HepG2 (cell line): ENCODE results near the gene SCRT2. TPM values are rescaled to one million over a fixed set of nuclear protein-coding genes. Genes with fewer than 3 reads are reported as not detected.
A peak's percentile ranks its signal among the peaks of the same experiment; 100 is the strongest.

Source experiments
- ATAC-seq: fragments of 200-7000 bp; cut with Tn5 transposase; 3 replicates; pipeline ENCODE4 v1.9.1; 2020; ENCODE audit warnings: mild to moderate bottlenecking, moderate library complexity
- BruUV-seq: library from RNA; stranded (reverse); fragments of 400-500 nt; replicated peaks from 2 replicates; lab custom pipeline; 2021; lab: Mats Ljungman, UMichigan
- CTCF ChIA-PET: fragments of 300-600 bp; formaldehyde crosslinking; extraction: SDS; loops from one replicate; lab custom pipeline; 2021; ENCODE audit warnings: low total read pairs, inconsistent platforms, low intra/inter-chr PET ratio; lab: Yijun Ruan, JAX
- POLR2A ChIA-PET: fragments of 350-600 bp; sonication (Branson Sonifier 250); formaldehyde crosslinking; loops from one replicate; lab custom pipeline; 2020; ENCODE audit warnings: antibody characterized with exemption, inconsistent platforms; lab: Yijun Ruan, JAX
- DNase-seq: peaks from one replicate; pipeline ENCODE4 v3.0.0-alpha.2; 2015; ENCODE audit warnings: low spot score
- FAIRE-seq: peaks from 3 replicates; lab custom pipeline; 2011; peaks lifted over from hg19 to GRCh38; lab: Jason Lieb, UNC
- H2AFZ ChIP-seq: one replicate; pipeline ENCODE4 v1.6.1; 2011; ENCODE audit warnings: low read length, inconsistent platforms
- H3K27ac ChIP-seq: fragments of 300-600 bp; 3 replicates; pipeline ENCODE4 v1.8.0; 2011; ENCODE audit warnings: mixed run types, mild to moderate bottlenecking, mixed read lengths, low read length, inconsistent platforms; ENCODE audit not compliant: insufficient read depth; ENCODE audit errors: extremely low read length
- H3K27me3 ChIP-seq, 2 experiments: fragments of 200-600 bp in 1 of 2; 2 replicates in 1 of 2; 3 replicates in 1 of 2; pipeline versions ENCODE4 v1.6.0 to v1.8.0; 2011; ENCODE audit warnings: low read length in 2 of 2, mild to moderate bottlenecking in 2 of 2, moderate library complexity in 2 of 2, inconsistent platforms in 1 of 2; ENCODE audit not compliant: insufficient read depth in 2 of 2, control insufficient read depth in 1 of 2
- H3K36me3 ChIP-seq, 2 experiments: fragments of 200-600 bp in 1 of 2; replicated peaks in 1 of 2; 2 replicates in 1 of 2; 3 replicates in 1 of 2; pipeline versions ENCODE4 v1.5.1 to v1.8.0; 2011; ENCODE audit warnings: low read length in 2 of 2, inconsistent platforms in 1 of 2; ENCODE audit not compliant: insufficient read depth in 2 of 2, control insufficient read depth in 1 of 2
- H3K4me1 ChIP-seq: 2 replicates; pipeline ENCODE4 v1.5.1; 2012; ENCODE audit warnings: low read length, inconsistent platforms; ENCODE audit not compliant: insufficient read depth
- H3K4me2 ChIP-seq: 2 replicates; pipeline ENCODE4 v1.6.0; 2011; ENCODE audit warnings: low read depth, low read length, inconsistent platforms
- H3K4me3 ChIP-seq, 3 experiments: fragments of 200-600 bp in 1 of 3; sonication (generic), shearing (Covaris generic) in 1 of 3; replicated peaks in 1 of 3; 2 replicates each; pipeline ENCODE4 v1.5.1; 2011 to 2016; ENCODE audit warnings: low read length in 3 of 3, inconsistent platforms in 2 of 3, low read depth in 2 of 3, mild to moderate bottlenecking in 2 of 3, control low read depth in 1 of 3, mixed read lengths in 1 of 3; ENCODE audit not compliant: insufficient read depth in 1 of 3
- H3K79me2 ChIP-seq: one replicate; pipeline ENCODE4 v1.6.1; 2011; ENCODE audit warnings: low read length, inconsistent platforms; ENCODE audit not compliant: insufficient read depth
- H3K9ac ChIP-seq: 2 replicates; pipeline ENCODE4 v1.6.0; 2011; ENCODE audit warnings: mild to moderate bottlenecking, low read depth, low read length, inconsistent platforms; ENCODE audit not compliant: insufficient read depth
- H3K9me3 ChIP-seq: 2 replicates; pipeline ENCODE4 v1.5.1; 2012; ENCODE audit warnings: mild to moderate bottlenecking, low read length
- H4K20me1 ChIP-seq: 2 replicates; pipeline ENCODE4 v1.6.0; 2011; ENCODE audit warnings: inconsistent platforms, mild to moderate bottlenecking, low read length, moderate library complexity; ENCODE audit not compliant: insufficient read depth
- IRF1 ChIP-seq: sonication (generic); formaldehyde crosslinking; IDR thresholded peaks from 2 replicates; pipeline ENCODE4 v1.4.0; 2020; ENCODE audit warnings: low read depth, mild to moderate bottlenecking, missing genetic modification reagents
- MTERF4 ChIP-seq: sonication (generic); formaldehyde crosslinking; IDR thresholded peaks from 2 replicates; pipeline ENCODE4 v1.8.0; 2023; ENCODE audit warnings: mild to moderate bottlenecking, missing genetic modification reagents
- PRDM10 ChIP-seq: sonication (generic); formaldehyde crosslinking; IDR thresholded peaks from 2 replicates; pipeline ENCODE4 v1.4.0; 2020; ENCODE audit warnings: low read depth, missing genetic modification reagents
- TBX3 ChIP-seq: fragments of 450-650 bp; IDR thresholded peaks from 2 replicates; pipeline ENCODE4 v1.6.1; 2017; ENCODE audit warnings: antibody characterized with exemption, mild to moderate bottlenecking, inconsistent platforms, borderline replicate concordance
- ZBTB1 ChIP-seq: sonication (generic); formaldehyde crosslinking; IDR thresholded peaks from 2 replicates; pipeline ENCODE4 v1.4.0; 2020; ENCODE audit warnings: missing genetic modification reagents, borderline replicate concordance
- ZBTB39 ChIP-seq: sonication (generic); formaldehyde crosslinking; IDR thresholded peaks from 2 replicates; pipeline ENCODE4 v1.5.0; 2020; ENCODE audit warnings: missing genetic modification reagents
- ZMYM3 ChIP-seq: sonication (generic); formaldehyde crosslinking; IDR thresholded peaks from 2 replicates; pipeline ENCODE4 v1.5.1; 2020; ENCODE audit warnings: mild to moderate bottlenecking, missing genetic modification reagents
- ZUFSP ChIP-seq: sonication (generic); formaldehyde crosslinking; IDR thresholded peaks from 2 replicates; pipeline ENCODE4 v1.9.0; 2021; ENCODE audit warnings: missing genetic modification reagents, mild to moderate bottlenecking, borderline replicate concordance
- WGBS: methylation state at CpG from one replicate; pipeline ENCODE4 v1.1.6; 2017; ENCODE audit warnings: low lambda C conversion rate; 5-methylcytosine and 5-hydroxymethylcytosine counted together
- in situ Hi-C: cut with HindIII; loops from 2 replicates; pipeline ENCODE4 v1.10.0; 2017; ENCODE audit warnings: low pct_unique_long_range_greater_than_20kb; ENCODE audit not compliant: extremely low pct_ligation_motif_present
- intact Hi-C: fragments of 100-400 bp; cut with micrococcal nuclease; formaldehyde crosslinking; loops from one replicate; pipeline ENCODE4 v1.10.0; 2022; ENCODE audit not compliant: unreplicated experiment
- polyA plus RNA-seq, 8 experiments: library from polyadenylated mRNA; depleted of rRNA in 3 of 8; stranded (reverse) in 7 of 8; unstranded in 1 of 8; fragments of >200 nt; fragmentation: Illumina TruSeq in 4 of 8; extraction: Trizol in 4 of 8; gene quantifications; 2 replicates each; pipeline versions ENCODE4 v1.2.1 to v1.2.3, GENCODE V29; 2011 to 2016; ENCODE audit warnings: low read depth in 4 of 8, missing spikeins in 1 of 8, mixed read lengths in 1 of 8; ENCODE audit not compliant: insufficient read depth in 1 of 8
- total RNA-seq, 5 experiments: library from RNA; depleted of rRNA; stranded (reverse); fragments of >200 nt; fragmentation: Illumina TruSeq; extraction: Trizol; gene quantifications; 2 replicates each; pipeline ENCODE4 v1.2.3, GENCODE V29; 2016; ENCODE audit warnings: low read depth in 1 of 5

The SCRT2 gene
- total and polyA plus RNA-seq, 2 of the 13 experiments (the other 11 are each of a cell fraction or from before 2014, with no cell fraction given): not detected

GRCh38 chr20:653590-654416 lies 21.8 kb downstream of the SCRT2 start (continued):
- TF ChIP-seq PRDM10 (no peak), MTERF4 (CRISPR knock-in tag) (no peak)

GRCh38 chr20:653110-653589 lies 22.5 kb downstream of the SCRT2 start, which contains the start of gene SRXN1:
TSS of gene SRXN1 (minus strand) at chr20:653200. CDS start at chr20:653185, 15 bp downstream.
- H3K9me3 ChIP-seq: no peaks in the 10 kb centered on the region
- peaks cover 5 to 23% of the 10 kb centered on the region in 2 experiments for H3K36me3 ChIP-seq
- in situ Hi-C loops (no loop called here), intact Hi-C loops (no loop called here)
- peaks cover 37% of the 10 kb centered on the region for H3K4me1 ChIP-seq
- peak within 1 kb of the TSS; percentile 87 for H3K9ac ChIP-seq
- H3K79me2 ChIP-seq: peaks cover 13% of the 10 kb centered on the region
- peaks cover 4 to 30% of the 10 kb centered on the region in 2 experiments; a peak in 2 of 5 replicates for H3K27me3 ChIP-seq
- DNase-seq: peak; percentile 92
- no TSS peak for BruUV-seq
- no peak for FAIRE-seq
- peak within 1 kb of the TSS; percentile 75 for H3K27ac ChIP-seq
- CTCF ChIA-PET: interaction anchor here (1.2 to 2.3 kb wide), 4 partner anchors 14 to 91 kb away, joined by 3 to 14 read pairs (median 8); no protein-coding TSS in a partner anchor
- POLR2A ChIA-PET: interaction anchor here (1.0 kb wide), 1 partner anchor 109 kb away, joined by 3 read pairs; no protein-coding TSS in a partner anchor
- no peaks in the 10 kb centered on the region for H4K20me1 ChIP-seq
- H3K4me3 ChIP-seq: peak within 1 kb of the TSS; percentile 67 to 96 (median 93)
- H2AFZ ChIP-seq: peak within 1 kb of the TSS; percentile 21
- peak; percentile 87 for ATAC-seq
- WGBS: 2% methylated on average over 27 of the region's 74 CpGs
- H3K4me2 ChIP-seq: peak within 1 kb of the TSS; percentile 99
- TF ChIP-seq ZBTB39 (CRISPR knock-in tag) (no peak; the same call in 1 of the 2 replicates), TBX3 (no peak), ZBTB1 (CRISPR knock-in tag) (no peak), ZUFSP (CRISPR knock-in tag) (no peak), ZMYM3 (CRISPR knock-in tag) (no peak), IRF1 (CRISPR knock-in tag) (no peak)
